ENCODE results near the gene ALDH3A1.

ALDH3A1 gene

GRCh38 chr17:19718613-19719354 is 29.3 kb downstream of the ALDH3A1 start:
- no peak for DNase-seq

GRCh38 chr17:19718041-19718612 is 30.0 kb downstream of the ALDH3A1 start:
- DNase-seq = no peak

- DNase-seq = no peak
Measured at GRCh38 chr17:19717411-19717908, 30.6 kb downstream of the ALDH3A1 start.

DNA sequence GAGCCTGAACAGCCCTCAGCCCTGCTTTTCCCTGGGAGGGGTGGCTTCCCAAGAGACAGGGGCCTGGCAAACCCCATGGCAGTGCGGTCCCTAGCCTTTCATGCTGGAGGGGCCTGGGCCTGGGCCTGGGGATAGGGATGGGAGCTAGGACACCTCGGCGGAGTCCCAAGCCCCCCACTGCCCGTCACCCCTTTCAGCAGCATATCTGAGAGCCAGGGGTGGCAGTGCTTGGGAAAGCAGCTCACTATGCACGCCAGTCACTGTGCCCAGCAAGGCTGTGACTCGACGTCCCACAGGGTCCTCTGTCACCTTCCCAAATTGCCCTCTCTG is 31.1 kb downstream of the ALDH3A1 start:
- no peak for DNase-seq

DNA sequence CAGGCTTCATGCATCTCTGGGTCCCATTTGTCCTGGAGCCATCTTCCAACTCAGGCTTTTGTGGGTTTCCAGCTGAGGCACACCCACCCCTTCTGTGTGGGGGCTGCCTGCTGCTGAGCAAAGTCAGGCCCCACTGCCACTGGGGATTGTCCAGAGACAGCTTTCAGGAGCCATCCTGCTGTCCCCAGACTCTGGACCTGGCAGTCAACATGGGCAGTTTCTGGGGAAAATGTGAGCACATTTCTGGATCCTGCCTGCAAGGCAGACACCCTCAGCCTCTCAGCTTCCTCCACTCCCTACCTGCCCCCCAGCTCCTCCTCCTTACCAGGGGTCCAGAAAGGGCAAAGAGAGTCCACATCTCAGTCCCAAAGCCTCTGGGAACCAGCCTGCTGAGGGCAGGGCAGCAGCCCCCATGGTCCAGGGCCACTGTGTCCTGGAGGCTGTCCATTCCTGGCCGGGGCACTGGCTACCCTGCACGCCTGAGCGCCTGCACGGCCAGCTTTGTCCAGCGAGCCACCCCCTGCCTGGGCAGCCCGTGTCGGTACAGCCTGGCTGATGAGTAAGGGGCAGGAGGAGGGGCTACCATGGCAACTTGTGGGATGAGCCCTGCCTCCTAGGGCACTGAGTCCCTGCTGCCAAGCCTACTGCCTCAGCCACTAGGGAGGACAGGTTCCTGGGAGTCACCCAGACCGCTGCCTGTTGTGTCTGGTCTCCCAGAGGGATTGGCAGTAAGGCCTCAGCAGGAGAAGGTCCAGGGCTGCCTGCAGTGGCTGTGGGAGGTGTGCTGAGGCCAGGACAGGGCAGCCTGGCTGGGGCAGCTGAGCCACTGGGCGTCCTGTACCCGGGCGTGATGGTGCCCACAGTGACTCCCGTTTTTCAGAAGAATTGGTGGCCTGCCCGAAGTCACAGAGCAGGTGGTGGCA is 31.7 kb downstream of the ALDH3A1 start, which contains the start of gene SLC47A2:
SLC47A2 (minus strand) TSS at position 477 of the 923 bp plus-strand sequence; CDS start at position 448, 29 bp downstream.
- DNase-seq = no peak

DNA sequence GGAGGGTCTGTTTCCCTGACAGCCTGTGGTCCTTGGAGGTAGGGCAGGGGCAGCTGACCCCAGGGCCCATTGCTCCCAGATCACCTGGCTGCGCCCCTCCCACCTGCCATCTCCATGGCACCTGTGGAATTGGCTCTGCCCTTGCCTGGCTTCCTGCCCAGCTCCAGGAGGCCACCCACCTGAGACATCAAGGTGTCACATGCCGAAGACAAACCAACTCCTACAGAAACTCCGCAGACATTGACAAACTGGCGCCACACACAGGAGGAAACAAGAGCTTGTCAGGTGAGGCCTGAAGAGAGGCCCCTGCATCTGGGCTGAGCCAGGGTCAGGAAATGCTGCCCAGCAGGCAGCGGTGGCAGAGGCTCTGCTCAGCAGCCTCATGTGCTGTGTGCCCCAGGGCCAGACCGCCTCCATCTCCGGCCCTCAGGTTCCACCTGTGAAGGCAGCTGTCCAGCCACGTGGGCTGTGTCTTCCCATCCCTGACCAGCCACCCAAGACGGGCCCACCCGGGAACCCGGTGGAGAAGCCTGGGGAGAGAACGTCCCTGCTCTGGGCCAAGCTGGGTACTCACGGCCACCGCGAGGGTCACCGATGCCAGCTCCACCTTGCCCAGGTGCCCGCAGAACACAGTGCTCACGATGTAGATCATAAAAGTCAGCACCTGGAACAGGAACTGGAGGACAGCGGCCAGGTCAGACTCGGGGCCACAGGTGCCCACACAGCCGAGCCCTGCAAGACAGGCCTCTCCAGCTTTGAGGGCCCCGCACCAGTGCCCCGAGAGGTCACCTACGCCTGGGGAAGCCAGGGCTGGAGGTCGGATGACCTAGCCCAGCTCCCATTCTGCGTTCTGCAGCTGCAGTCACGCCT is 33.3 kb downstream of the ALDH3A1 start:
- DNase-seq = no peak

GRCh38 chr17:19713901-19714361 is 34.2 kb downstream of the ALDH3A1 start:
- no peak for DNase-seq

DNA sequence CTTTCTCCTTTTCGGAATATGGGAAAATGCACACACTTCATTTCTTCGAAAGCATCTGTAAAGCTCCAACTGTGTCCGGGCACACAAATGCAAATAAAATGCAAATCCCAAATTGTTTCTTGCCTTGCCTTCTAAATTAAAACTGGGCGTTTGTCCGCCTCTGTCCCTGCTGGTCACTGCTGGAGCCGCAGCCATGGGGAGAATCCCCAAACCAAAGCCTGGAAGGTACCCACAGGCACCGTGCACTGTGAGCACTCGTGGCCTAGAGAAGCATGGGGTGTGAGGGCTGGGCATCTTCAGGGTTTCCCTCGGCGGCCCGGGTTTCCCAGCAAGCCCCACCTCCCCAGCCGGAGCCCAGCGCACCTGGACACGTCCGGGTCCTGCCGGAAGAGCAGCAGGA is 34.6 kb downstream of the ALDH3A1 start:
- DNase-seq = no peak

GRCh38 chr17:19712436-19713004 is 35.6 kb downstream of the ALDH3A1 start:
- no peak for DNase-seq

DNA sequence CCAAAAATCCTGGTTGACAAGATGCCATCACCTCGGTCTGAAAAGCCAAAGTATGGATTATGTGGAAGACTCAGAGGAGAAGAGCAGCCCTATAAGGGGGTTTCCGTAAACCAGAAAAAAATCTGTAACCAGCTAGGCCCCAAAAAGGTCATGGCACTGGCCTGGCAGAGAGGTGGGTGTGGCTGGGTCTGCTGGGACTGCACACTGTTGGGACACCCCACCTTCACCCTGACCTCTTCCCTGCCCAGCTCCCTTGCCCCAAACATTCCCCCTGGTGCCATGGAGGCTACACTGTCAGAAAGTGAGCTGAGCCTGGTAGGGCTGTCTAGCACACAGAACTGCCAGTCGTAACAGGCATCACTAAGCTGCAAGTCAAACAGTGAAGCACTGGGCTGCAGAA is 38.3 kb downstream of the ALDH3A1 start:
- DNase-seq = no peak

DNA sequence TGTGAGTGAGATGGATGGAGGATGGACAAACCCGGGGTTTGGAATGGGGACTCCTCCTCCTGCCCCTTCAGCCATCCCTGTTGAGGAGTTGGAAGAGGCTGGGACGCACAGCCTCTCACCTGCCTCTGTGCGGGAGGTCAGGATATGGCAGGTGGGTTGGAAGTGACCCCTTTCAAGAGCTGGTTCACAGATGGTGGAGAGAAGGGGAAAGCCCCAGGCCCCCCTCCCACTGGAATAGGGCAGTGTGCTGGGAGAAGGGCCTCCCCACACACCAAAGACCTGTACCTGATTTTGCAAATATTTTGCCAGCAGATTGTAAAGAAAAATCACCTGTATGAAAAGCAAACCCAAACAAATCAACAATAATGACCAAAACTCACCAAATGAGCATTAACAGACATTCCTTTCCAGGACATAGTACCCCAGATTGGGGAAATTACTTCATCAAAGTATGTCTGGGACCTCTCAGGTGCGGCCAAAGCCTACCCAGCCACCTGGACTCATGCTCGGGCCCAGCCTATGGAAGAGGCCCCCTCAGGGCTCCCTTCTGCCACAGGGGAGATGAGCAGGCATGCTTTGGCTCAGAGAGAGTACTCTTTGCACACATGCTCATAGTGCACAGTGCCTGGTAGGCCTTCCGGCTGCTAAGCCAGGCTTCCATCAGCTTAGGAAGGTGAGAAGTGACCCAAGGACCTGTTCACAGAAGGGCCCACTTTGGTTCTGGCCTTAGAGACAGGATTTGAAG is 39.5 kb downstream of the ALDH3A1 start:
- no peak for DNase-seq

DNA sequence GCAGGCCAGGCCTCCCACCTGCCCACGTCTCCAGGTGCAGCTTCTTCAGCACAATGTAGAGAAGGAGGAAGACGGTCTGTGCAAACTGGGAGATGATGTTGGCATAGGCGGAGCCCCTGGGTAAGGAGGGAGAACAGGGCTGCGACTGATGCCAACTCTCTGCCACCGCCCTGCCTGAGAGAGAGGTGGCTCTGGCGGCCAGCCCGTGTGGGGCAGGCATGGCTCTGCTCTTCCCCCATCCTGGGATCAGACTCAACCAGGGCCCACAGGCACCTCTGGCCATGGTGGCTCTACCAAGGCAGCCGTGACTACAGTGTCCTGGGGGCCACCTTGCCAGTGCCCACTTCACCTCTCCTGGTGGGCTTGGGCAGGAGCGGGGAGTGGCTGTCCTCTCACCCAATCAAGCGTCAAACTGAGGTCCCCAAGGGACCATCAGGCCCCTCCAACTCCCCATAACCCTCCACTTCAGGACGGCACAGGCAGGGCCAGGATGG is 40.3 kb downstream of the ALDH3A1 start:
- no peak for DNase-seq

DNA sequence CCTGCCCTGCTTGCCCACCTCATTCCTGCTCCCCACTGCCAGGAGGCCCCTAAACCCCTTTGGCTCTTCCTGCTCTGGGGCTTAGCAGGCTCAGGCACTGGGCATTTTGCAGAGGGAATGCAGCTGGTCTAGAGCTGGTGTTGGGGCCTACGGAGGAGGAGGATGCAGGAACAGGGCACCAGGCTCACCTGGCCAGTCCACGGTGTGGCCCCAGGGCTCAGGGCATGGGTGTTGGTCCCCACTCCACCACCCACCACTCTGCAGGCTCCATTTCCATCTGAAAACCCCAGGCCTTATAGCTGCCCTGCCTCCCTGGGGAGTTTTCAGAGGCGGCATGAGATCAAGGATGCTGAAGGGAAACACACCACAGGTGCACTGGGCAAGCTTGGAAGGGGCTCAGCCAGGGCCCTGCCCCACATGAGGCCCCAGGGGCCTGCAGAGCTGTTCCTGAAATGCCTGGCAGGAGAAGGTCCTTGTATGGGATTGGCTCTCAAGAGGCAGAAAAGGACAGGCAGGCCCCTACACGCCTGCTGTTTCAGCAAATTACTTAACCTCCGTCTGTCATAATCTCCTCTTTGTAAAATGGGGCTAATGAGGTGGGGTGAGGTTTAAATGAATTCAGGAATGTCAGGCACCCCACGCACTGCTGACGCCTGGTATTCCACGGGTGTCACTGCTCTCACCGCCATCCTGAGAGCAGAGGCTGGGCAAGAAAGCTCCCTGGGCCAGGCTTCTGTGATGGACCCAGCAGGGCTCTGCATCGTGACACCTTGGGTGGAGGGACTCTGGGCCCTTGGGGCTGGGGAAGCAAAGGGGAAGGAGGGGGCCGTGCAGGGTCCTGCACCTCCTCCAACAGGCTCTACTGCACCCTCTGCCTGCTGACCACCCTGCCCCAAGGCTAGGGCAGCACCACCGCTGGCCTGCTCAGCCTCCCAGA is 41.0 kb downstream of the ALDH3A1 start:
- no peak for DNase-seq

GRCh38 chr17:19705771-19706770 is 42.0 kb downstream of the ALDH3A1 start:
- DNase-seq = no peak

DNA sequence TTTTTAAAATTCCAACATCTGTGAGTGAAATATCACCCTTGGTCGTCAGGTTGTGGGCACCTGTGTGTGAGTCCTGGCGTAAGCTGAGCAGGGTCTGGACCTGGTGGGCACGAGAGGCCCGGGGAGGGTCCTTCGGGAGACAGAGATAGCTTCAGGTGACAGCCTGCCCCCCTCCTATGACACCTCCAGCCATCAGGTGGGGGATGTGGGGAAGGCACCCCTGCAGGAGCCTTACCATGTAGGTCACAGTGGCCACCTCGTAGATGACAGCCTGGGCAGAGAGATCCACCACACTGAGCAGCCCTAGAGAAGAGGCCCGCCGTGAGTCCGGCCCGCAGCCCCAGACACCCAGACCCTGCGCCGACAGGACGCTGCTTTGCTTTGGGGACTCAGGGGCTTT is 42.9 kb downstream of the ALDH3A1 start:
- DNase-seq = no peak

- DNase-seq = no peak
Measured at GRCh38 chr17:19703828-19704613, 44.1 kb downstream of the ALDH3A1 start.

DNA sequence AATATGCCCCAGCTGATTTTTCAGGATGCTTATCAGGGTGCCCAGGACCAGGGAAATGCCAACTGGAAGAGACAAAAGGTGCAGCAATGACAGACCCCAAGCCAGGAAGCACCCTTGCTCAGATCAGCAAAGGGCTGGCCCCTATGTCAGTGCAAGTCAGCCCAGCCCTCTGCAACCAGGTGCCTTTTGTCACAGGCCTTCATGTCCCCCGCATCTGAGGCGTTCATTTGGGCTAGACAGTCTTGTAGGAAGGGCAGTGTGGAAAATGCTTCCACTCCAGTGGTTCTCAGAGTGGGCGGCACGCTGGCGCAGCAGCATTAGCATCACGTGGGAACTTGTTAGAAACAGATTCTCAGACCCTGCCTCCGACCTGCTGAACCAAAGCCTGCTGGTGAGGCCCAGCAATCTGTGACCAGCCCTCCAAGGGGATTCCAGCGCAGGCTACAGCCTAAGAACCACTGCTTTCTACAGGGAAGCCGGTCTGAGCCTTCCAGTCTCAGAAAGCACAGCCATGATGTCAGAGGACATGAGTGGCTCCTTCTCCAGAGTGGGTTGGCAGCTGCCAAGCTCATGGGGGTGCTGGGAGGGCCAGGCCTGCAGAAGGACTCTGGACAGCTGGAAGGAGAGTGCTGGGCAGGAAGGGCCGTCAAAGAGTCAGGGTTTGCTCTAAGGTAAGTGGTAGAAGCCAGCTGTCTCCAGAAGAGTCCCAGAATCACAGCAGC is 44.8 kb downstream of the ALDH3A1 start:
- no peak for DNase-seq

Measured in CD4-positive, alpha-beta T cell treated with Interleukin-10 for 1 hour (primary cell).